Motor neuron (in vitro differentiated cells): ENCODE results near the gene XPR1. TPM values are rescaled to one million over a fixed set of nuclear protein-coding genes. Genes with fewer than 3 reads are reported as not detected.
A peak's percentile ranks its signal among the peaks of the same experiment; 100 is the strongest.

ENCODE experiments used
- ATAC-seq, 8 experiments: fragments of 200-7000 bp; cut with Tn5 transposase; replicated peaks in 6 of 8; 2 replicates each; pipeline ENCODE4 v1.8.0; 2021; ENCODE audit warnings: mild to moderate bottlenecking in 8 of 8, moderate library complexity in 8 of 8
- H3K27ac ChIP-seq, 2 donors: fragments of 250-450 bp; sonication (Bioruptor Pico); 2 replicates each; pipeline ENCODE4 v1.9.0; 2021; ENCODE audit warnings: antibody characterized with exemption in 2 of 2, mild to moderate bottlenecking in 2 of 2, moderate library complexity in 1 of 2
- H3K4me1 ChIP-seq, 2 donors: fragments of 250-450 bp; sonication (Bioruptor Pico); replicated peaks in 1 of 2; 2 replicates each; pipeline ENCODE4 v1.6.1; 2021; ENCODE audit warnings: antibody characterized with exemption in 2 of 2, mild to moderate bottlenecking in 2 of 2, moderate library complexity in 1 of 2
- H3K4me3 ChIP-seq, 5 donors: fragments of 250-450 bp; sonication (Bioruptor Pico); 2 replicates each; pipeline ENCODE4 v1.9.0; 2021; ENCODE audit warnings: antibody characterized with exemption in 5 of 5, mild to moderate bottlenecking in 5 of 5, moderate library complexity in 4 of 5
- WGBS, 10 experiments: fragments of 450-650 bp; shearing (Covaris generic); methylation state at CpG; one replicate each; pipeline ENCODE4 v1.0.0; 2022; 5-methylcytosine and 5-hydroxymethylcytosine counted together
- in situ Hi-C, 9 experiments: fragments of 400-800 bp; cut with MboI; loops; one replicate each; pipeline ENCODE4 v1.15.0; 2021; ENCODE audit warnings: low sequenced_read_pairs in 9 of 9, low pct_unique_long_range_greater_than_20kb in 2 of 9; ENCODE audit not compliant: unreplicated experiment in 9 of 9
- total RNA-seq, 8 experiments: library from RNA; unstranded; fragments of 300-600 nt; gene quantifications; 2 replicates each; pipeline versions ENCODE4 v1.2.3 to v1.2.4, GENCODE V29; 2022

XPR1 gene
- total RNA-seq, 8 experiments from 2014 or later = 24.0 to 162 (median 139) TPM

- in situ Hi-C loops = loop anchor here in 7 of 9 experiments (10.0 to 25.0 kb wide), 6 partner anchors 253 to 528 kb away; partner anchors contain the start of gene ACBD6 (in 1 of the 7)
- H3K4me3 ChIP-seq = no peak overlapping the region
- no peak for ATAC-seq
- H3K27ac ChIP-seq = no peak overlapping the region
- WGBS, 10 experiments = 60 to 100% (median 96%) methylated on average over 1 to 3 of the region's 3 CpGs; no CpG with 5 or more reads in 1 of the 10 experiments
- no peaks in the 10 kb centered on the region for H3K4me1 ChIP-seq
Observed at GRCh38 chr1:180884588-180885300, 252.9 kb downstream of the XPR1 start.

- Histone ChIP-seq H3K27ac (no peak overlapping the region), H3K4me1 (no peaks in the 10 kb centered on the region), H3K4me3 (no peak overlapping the region)
- in situ Hi-C loops = loop anchor here in 7 of 9 experiments (10.0 to 25.0 kb wide), 6 partner anchors 251 to 526 kb away; partner anchors contain the start of gene ACBD6 (in 1 of the 7)
- no peak for ATAC-seq
- WGBS, 10 experiments = 81 to 100% (median 94%) methylated on average over 1 to 2 of the region's 2 CpGs
Observed at GRCh38 chr1:180886338-180886737, 254.5 kb downstream of the XPR1 start.

- Histone ChIP-seq H3K27ac (no peak overlapping the region), H3K4me3 (no peak overlapping the region), H3K4me1 (no peaks in the 10 kb centered on the region)
- ATAC-seq = no peak
- WGBS, 10 experiments = 90 to 100% (median 94%) methylated on average over 1 to 7 of the region's 7 CpGs
- in situ Hi-C loops = loop anchor here in 7 of 9 experiments (10.0 to 25.0 kb wide), 6 partner anchors 249 to 524 kb away; partner anchors contain the start of gene ACBD6 (in 1 of the 7)
Observed at GRCh38 chr1:180887841-180888240, 256.0 kb downstream of the XPR1 start.

GRCh38 chr1:180888870-180889269, 257.0 kb downstream of the XPR1 start:
- WGBS, 10 experiments = 87 to 100% (median 100%) methylated on average over 1 of the region's 1 CpG; no CpG with 5 or more reads in 3 of the 10 experiments
- ATAC-seq = no peak
- in situ Hi-C loops = loop anchor here in 7 of 9 experiments (10.0 to 25.0 kb wide), 6 partner anchors 248 to 523 kb away; partner anchors contain the start of gene ACBD6 (in 1 of the 7)
- Histone ChIP-seq H3K4me1 (no peaks in the 10 kb centered on the region), H3K27ac (no peak overlapping the region), H3K4me3 (no peak overlapping the region)

GRCh38 chr1:180889325-180889724, 257.5 kb downstream of the XPR1 start:
- no peak overlapping the region for H3K27ac ChIP-seq
- H3K4me3 ChIP-seq = no peak overlapping the region
- in situ Hi-C loops = loop anchor here in 7 of 9 experiments (10.0 to 25.0 kb wide), 6 partner anchors 248 to 523 kb away; partner anchors contain the start of gene ACBD6 (in 1 of the 7)
- WGBS, 10 experiments = 30 to 88% (median 60%) methylated on average over 1 to 2 of the region's 2 CpGs; no CpG with 5 or more reads in 1 of the 10 experiments
- no peak for ATAC-seq
- no peaks in the 10 kb centered on the region for H3K4me1 ChIP-seq

GRCh38 chr1:180892272-180892671, 260.4 kb downstream of the XPR1 start:
- Histone ChIP-seq H3K4me3 (no peak overlapping the region), H3K4me1 (no peaks in the 10 kb centered on the region), H3K27ac (no peak overlapping the region)
- 57 to 100% (median 93%) methylated on average over 1 to 5 of the region's 5 CpGs; no CpG with 5 or more reads in 1 of the 10 experiments for WGBS, 10 experiments
- no peak for ATAC-seq
- in situ Hi-C loops = loop anchor here in 3 of 9 experiments (25.0 kb wide), 4 partner anchors 245 to 520 kb away; partner anchors contain the start of gene ACBD6 (in 1 of the 3)

GRCh38 chr1:180892675-180893074, 260.9 kb downstream of the XPR1 start:
- Histone ChIP-seq H3K27ac (no peak overlapping the region), H3K4me1 (no peaks in the 10 kb centered on the region), H3K4me3 (no peak overlapping the region)
- in situ Hi-C loops = loop anchor here in 3 of 9 experiments (25.0 kb wide), 4 partner anchors 245 to 520 kb away; partner anchors contain the start of gene ACBD6 (in 1 of the 3)
- 38 to 94% (median 82%) methylated on average over 1 to 2 of the region's 2 CpGs; no CpG with 5 or more reads in 4 of the 10 experiments for WGBS, 10 experiments
- ATAC-seq = peak in 1 of 8 experiments; percentile 12

- Histone ChIP-seq H3K4me3 (no peak overlapping the region), H3K4me1 (peaks cover 4 to 5% of the 10 kb centered on the region in 2 donors), H3K27ac (no peak overlapping the region)
- WGBS, 10 experiments = 20 to 100% (median 83%) methylated on average over 1 to 3 of the region's 3 CpGs; no CpG with 5 or more reads in 3 of the 10 experiments
- ATAC-seq = no peak
- in situ Hi-C loops = loop anchor here in 3 of 9 experiments (25.0 kb wide), 4 partner anchors 244 to 519 kb away; partner anchors contain the start of gene ACBD6 (in 1 of the 3)
Observed at GRCh38 chr1:180893614-180894013, 261.8 kb downstream of the XPR1 start.

GRCh38 chr1:180896161-180896560, 264.3 kb downstream of the XPR1 start:
- peaks cover 5 to 7% of the 10 kb centered on the region in 2 donors for H3K4me1 ChIP-seq
- H3K4me3 ChIP-seq = no peak overlapping the region
- 67 to 100% (median 100%) methylated on average over 1 to 2 of the region's 3 CpGs; no CpG with 5 or more reads in 3 of the 10 experiments for WGBS, 10 experiments
- no peak for ATAC-seq
- H3K27ac ChIP-seq = no peak overlapping the region
- in situ Hi-C loops = loop anchor here in 3 of 9 experiments (25.0 kb wide), 4 partner anchors 241 to 516 kb away; partner anchors contain the start of gene ACBD6 (in 1 of the 3)

- in situ Hi-C loops = loop anchor here in 3 of 9 experiments (25.0 kb wide), 4 partner anchors 239 to 514 kb away; partner anchors contain the start of gene ACBD6 (in 1 of the 3)
- Histone ChIP-seq H3K4me3 (no peak overlapping the region), H3K4me1 (peaks cover 5 to 7% of the 10 kb centered on the region in 2 donors), H3K27ac (no peak overlapping the region)
- 20 to 100% (median 54%) methylated on average over 1 to 4 of the region's 5 CpGs; no CpG with 5 or more reads in 1 of the 10 experiments for WGBS, 10 experiments
- peak; percentile 41 to 87 (median 65) for ATAC-seq
Observed at GRCh38 chr1:180898441-180899219, 266.8 kb downstream of the XPR1 start.

GRCh38 chr1:180899262-180899661, 267.4 kb downstream of the XPR1 start:
- H3K4me3 ChIP-seq = no peak overlapping the region
- WGBS, 10 experiments = 77 to 100% (median 90%) methylated on average over 1 to 6 of the region's 7 CpGs; no CpG with 5 or more reads in 6 of the 10 experiments
- in situ Hi-C loops = loop anchor here in 3 of 9 experiments (25.0 kb wide), 4 partner anchors 238 to 513 kb away; partner anchors contain the start of gene ACBD6 (in 1 of the 3)
- peaks cover 5 to 7% of the 10 kb centered on the region in 2 donors for H3K4me1 ChIP-seq
- peak in 2 of 8 experiments; percentile 32 to 57 for ATAC-seq
- no peak overlapping the region for H3K27ac ChIP-seq
